HL-60 (cell line): Measurements from ENCODE around the gene SUPT3H.

ENCODE experiments used
- DNase-seq, 2 experiments: peaks; one replicate each; pipeline ENCODE4 v3.0.0-alpha.2; 2010 to 2020; ENCODE audit warnings: low read depth in 1 of 2, low spot score in 1 of 2
- H3K27ac ChIP-seq: fragments of 250-450 bp; sonication (Bioruptor Pico); replicated peaks from 2 replicates; pipeline ENCODE4 v1.5.1; 2020; ENCODE audit warnings: mild to moderate bottlenecking, moderate library complexity
- H3K27me3 ChIP-seq: fragments of 250-450 bp; sonication (Bioruptor Pico); 2 replicates; pipeline ENCODE4 v1.5.1; 2021; ENCODE audit warnings: mild to moderate bottlenecking, moderate library complexity; ENCODE audit not compliant: insufficient read depth, poor library complexity, severe bottlenecking
- H3K4me3 ChIP-seq: replicated peaks from 2 replicates; pipeline ENCODE4 v1.5.1; 2011; ENCODE audit warnings: mild to moderate bottlenecking, control low read depth, low read length; ENCODE audit not compliant: insufficient read depth
- GABPA ChIP-seq: IDR thresholded peaks from 2 replicates; pipeline ENCODE4 v1.6.1; 2012; ENCODE audit warnings: low read depth
- POLR2AphosphoS5 ChIP-seq: IDR thresholded peaks from 2 replicates; pipeline ENCODE4 v1.6.1; 2012; ENCODE audit warnings: low read depth
- SPI1 ChIP-seq: IDR thresholded peaks from 2 replicates; pipeline ENCODE4 v1.6.1; 2012; ENCODE audit warnings: low read depth, mild to moderate bottlenecking, borderline replicate concordance
- TF ChIP-seq, protein P1 (sequence below): IDR thresholded peaks from one replicate; pipeline ENCODE4 v1.5.1; 2011; ENCODE audit warnings: low read length, control low read depth, inconsistent platforms; ENCODE audit not compliant: insufficient read depth
- TF ChIP-seq, protein P2 (sequence below): IDR thresholded peaks from 2 replicates; pipeline ENCODE4 v1.6.1; 2012; ENCODE audit warnings: low read depth; ENCODE audit not compliant: insufficient replicate concordance

SUPT3H gene

DNA sequence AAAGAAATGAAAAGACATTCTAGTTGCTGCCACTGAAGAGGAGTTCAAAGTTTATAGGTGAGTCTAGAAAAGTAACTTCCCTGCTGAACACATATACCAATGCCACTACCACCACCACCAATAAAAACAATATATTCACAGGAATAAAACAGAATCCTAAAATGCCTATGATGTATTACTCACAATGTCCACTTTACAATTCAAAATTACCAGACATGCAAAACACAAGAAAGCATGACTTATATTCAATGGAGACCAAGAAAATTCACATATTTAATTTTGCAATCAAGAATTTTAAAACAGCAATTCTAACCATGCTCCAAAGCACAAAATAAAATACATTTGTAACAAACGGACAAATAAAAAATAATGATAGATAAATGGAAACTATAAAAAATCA, 434.9 kb downstream of the SUPT3H start:
- Histone ChIP-seq H3K27me3 (no peaks in the 10 kb centered on the region), H3K27ac (no peak overlapping the region), H3K4me3 (no peak overlapping the region)
- DNase-seq, result no peak
- no peak for TF ChIP-seq POLR2AphosphoS5
- TF ChIP-seq, protein P1, sequence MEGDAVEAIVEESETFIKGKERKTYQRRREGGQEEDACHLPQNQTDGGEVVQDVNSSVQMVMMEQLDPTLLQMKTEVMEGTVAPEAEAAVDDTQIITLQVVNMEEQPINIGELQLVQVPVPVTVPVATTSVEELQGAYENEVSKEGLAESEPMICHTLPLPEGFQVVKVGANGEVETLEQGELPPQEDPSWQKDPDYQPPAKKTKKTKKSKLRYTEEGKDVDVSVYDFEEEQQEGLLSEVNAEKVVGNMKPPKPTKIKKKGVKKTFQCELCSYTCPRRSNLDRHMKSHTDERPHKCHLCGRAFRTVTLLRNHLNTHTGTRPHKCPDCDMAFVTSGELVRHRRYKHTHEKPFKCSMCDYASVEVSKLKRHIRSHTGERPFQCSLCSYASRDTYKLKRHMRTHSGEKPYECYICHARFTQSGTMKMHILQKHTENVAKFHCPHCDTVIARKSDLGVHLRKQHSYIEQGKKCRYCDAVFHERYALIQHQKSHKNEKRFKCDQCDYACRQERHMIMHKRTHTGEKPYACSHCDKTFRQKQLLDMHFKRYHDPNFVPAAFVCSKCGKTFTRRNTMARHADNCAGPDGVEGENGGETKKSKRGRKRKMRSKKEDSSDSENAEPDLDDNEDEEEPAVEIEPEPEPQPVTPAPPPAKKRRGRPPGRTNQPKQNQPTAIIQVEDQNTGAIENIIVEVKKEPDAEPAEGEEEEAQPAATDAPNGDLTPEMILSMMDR, result no peak
- TF ChIP-seq GABPA, result no peak
- no peak for TF ChIP-seq SPI1
- TF ChIP-seq, protein P2, sequence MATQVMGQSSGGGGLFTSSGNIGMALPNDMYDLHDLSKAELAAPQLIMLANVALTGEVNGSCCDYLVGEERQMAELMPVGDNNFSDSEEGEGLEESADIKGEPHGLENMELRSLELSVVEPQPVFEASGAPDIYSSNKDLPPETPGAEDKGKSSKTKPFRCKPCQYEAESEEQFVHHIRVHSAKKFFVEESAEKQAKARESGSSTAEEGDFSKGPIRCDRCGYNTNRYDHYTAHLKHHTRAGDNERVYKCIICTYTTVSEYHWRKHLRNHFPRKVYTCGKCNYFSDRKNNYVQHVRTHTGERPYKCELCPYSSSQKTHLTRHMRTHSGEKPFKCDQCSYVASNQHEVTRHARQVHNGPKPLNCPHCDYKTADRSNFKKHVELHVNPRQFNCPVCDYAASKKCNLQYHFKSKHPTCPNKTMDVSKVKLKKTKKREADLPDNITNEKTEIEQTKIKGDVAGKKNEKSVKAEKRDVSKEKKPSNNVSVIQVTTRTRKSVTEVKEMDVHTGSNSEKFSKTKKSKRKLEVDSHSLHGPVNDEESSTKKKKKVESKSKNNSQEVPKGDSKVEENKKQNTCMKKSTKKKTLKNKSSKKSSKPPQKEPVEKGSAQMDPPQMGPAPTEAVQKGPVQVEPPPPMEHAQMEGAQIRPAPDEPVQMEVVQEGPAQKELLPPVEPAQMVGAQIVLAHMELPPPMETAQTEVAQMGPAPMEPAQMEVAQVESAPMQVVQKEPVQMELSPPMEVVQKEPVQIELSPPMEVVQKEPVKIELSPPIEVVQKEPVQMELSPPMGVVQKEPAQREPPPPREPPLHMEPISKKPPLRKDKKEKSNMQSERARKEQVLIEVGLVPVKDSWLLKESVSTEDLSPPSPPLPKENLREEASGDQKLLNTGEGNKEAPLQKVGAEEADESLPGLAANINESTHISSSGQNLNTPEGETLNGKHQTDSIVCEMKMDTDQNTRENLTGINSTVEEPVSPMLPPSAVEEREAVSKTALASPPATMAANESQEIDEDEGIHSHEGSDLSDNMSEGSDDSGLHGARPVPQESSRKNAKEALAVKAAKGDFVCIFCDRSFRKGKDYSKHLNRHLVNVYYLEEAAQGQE, result no peak

DNA sequence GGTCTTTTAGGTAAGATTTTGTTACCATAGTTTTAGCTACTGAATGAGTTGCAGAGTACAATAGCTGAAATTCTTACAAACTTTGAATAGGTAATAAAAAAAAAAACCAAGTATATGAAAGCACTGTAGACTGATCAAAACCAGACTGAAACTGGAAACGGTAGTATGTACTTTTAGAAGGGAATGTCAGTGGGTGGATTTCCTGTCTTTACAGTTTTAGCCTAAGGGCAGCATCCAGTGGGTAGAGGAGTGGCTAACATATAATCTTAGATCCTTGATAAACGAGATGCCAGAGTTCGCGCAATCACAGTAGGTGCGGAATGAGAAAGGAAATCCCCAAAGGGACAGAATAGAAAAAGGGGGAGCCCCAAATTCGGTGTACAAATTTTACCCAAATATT, 435.5 kb downstream of the SUPT3H start:
- Histone ChIP-seq H3K4me3 (no peak overlapping the region), H3K27me3 (no peaks in the 10 kb centered on the region), H3K27ac (no peak overlapping the region)
- no peak for TF ChIP-seq SPI1
- no peak for TF ChIP-seq POLR2AphosphoS5
- TF ChIP-seq, protein P1, result no peak
- no peak for TF ChIP-seq GABPA
- TF ChIP-seq, protein P2, result no peak
- DNase-seq, result no peak

DNA sequence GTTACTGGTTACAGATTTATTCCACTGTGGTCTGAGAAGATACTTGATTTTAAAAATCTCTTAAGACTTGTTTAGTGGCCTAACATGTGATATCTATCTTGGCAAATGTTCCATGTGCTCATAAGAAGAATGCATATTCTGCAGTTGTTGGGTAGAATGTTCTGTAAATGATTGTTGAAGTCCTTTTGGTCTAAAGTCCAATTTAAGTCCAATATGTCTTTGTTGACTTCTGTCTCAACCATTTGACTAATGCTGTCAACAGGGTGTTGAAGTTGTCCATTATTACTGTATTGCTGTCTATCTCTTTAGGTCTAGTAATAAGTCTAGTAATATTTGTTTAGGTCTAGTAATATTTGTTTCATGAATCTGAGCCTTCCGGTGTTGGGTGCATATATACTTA, 437.4 kb downstream of the SUPT3H start:
- Histone ChIP-seq H3K27me3 (no peaks in the 10 kb centered on the region), H3K4me3 (no peak overlapping the region), H3K27ac (no peak overlapping the region)
- DNase-seq, result no peak
- no peak for TF ChIP-seq SPI1
- TF ChIP-seq GABPA, result no peak
- TF ChIP-seq POLR2AphosphoS5, result no peak
- TF ChIP-seq, protein P1, result no peak
- TF ChIP-seq, protein P2, result no peak
